ENCODE data around the gene CD99. TPM values are rescaled to one million over a fixed set of nuclear protein-coding genes. Genes with fewer than 3 reads are reported as not detected.

The CD99 gene
- 214 and 224 TPM in 2 replicates for total RNA-seq

- DNase-seq (ENCODE audit: low read depth, low spot score) = peak; percentile 59
Measured at GRCh38 chrX:2690856-2691542, at the start of gene CD99. TSS of gene CD99 (plus strand) at chrX:2691295. CDS start at chrX:2691361, 66 bp downstream.

- no peak for DNase-seq (ENCODE audit: low read depth, low spot score)
Measured at GRCh38 chrX:2642146-2642545, 48.9 kb upstream of the CD99 start.

GRCh38 chrX:2642791-2643190 is 48.3 kb upstream of the CD99 start:
- no peak for DNase-seq (ENCODE audit: low read depth, low spot score)

GRCh38 chrX:2643880-2644279 is 47.2 kb upstream of the CD99 start:
- no peak for DNase-seq (ENCODE audit: low read depth, low spot score)

GRCh38 chrX:2645563-2645962 is 45.5 kb upstream of the CD99 start:
- DNase-seq (ENCODE audit: low read depth, low spot score) = no peak

- no peak for DNase-seq (ENCODE audit: low read depth, low spot score)
Measured at GRCh38 chrX:2647627-2648026, 43.5 kb upstream of the CD99 start.

GRCh38 chrX:2650037-2650436 is 41.1 kb upstream of the CD99 start:
- DNase-seq (ENCODE audit: low read depth, low spot score) = no peak

- DNase-seq (ENCODE audit: low read depth, low spot score) = peak; percentile 68
Measured at GRCh38 chrX:2650865-2651264, 40.2 kb upstream of the CD99 start.

GRCh38 chrX:2652106-2652505 is 39.0 kb upstream of the CD99 start:
- DNase-seq (ENCODE audit: low read depth, low spot score) = no peak

GRCh38 chrX:2654436-2655340 is 36.4 kb upstream of the CD99 start:
- no peak for DNase-seq (ENCODE audit: low read depth, low spot score)

- no peak for DNase-seq (ENCODE audit: low read depth, low spot score)
Measured at GRCh38 chrX:2656257-2656836, 34.7 kb upstream of the CD99 start.

GRCh38 chrX:2657532-2658113 is 33.5 kb upstream of the CD99 start:
- DNase-seq (ENCODE audit: low read depth, low spot score) = no peak

GRCh38 chrX:2658585-2659292 is 32.4 kb upstream of the CD99 start:
- DNase-seq (ENCODE audit: low read depth, low spot score) = no peak

- DNase-seq (ENCODE audit: low read depth, low spot score) = no peak
Measured at GRCh38 chrX:2662586-2662985, 28.5 kb upstream of the CD99 start.

- DNase-seq (ENCODE audit: low read depth, low spot score) = no peak
Measured at GRCh38 chrX:2664502-2664901, 26.6 kb upstream of the CD99 start.

- no peak for DNase-seq (ENCODE audit: low read depth, low spot score)
Measured at GRCh38 chrX:2665387-2666304, 25.4 kb upstream of the CD99 start.

- no peak for DNase-seq (ENCODE audit: low read depth, low spot score)
Measured at GRCh38 chrX:2666491-2666890, 24.6 kb upstream of the CD99 start.

- DNase-seq (ENCODE audit: low read depth, low spot score) = no peak
Measured at GRCh38 chrX:2670978-2671377, 20.1 kb upstream of the CD99 start.

GRCh38 chrX:2672084-2672483 is 19.0 kb upstream of the CD99 start:
- no peak for DNase-seq (ENCODE audit: low read depth, low spot score)

GRCh38 chrX:2673611-2674010 is 17.5 kb upstream of the CD99 start:
- DNase-seq (ENCODE audit: low read depth, low spot score) = no peak

Measured in pulmonary artery endothelial cell (primary cell).